GM12892 (cell line): ENCODE measurements around the gene JAK1.
"Not testable (repeated sequence)": the region's sequence is repeated elsewhere in the genome, so short reads cannot be mapped to it uniquely, and the experiment has no call there.

Experiments
- DNase-seq: peaks from one replicate; pipeline ENCODE4 v3.0.0; 2011; ENCODE audit not compliant: insufficient read length
- FAIRE-seq: peaks from 2 replicates; lab custom pipeline; 2011; peaks lifted over from hg19 to GRCh38; lab: Jason Lieb, UNC
- POLR2A ChIP-seq: IDR thresholded peaks from 2 replicates; pipeline ENCODE4 v1.6.1; 2011; ENCODE audit warnings: low read depth, low read length, control low read depth
- POLR2AphosphoS5 ChIP-seq: IDR thresholded peaks from 2 replicates; pipeline ENCODE4 v1.6.1; 2011; ENCODE audit warnings: low read depth, low read length, control low read depth
- TAF1 ChIP-seq: IDR thresholded peaks from 2 replicates; pipeline ENCODE4 v1.6.1; 2011; ENCODE audit warnings: low read depth, mild to moderate bottlenecking, control low read depth, low read length, borderline replicate concordance

The JAK1 gene

GRCh38 chr1:64834734-64835133, 131.6 kb downstream of the JAK1 start:
- DNase-seq (no peak), FAIRE-seq (no peak)
- TF ChIP-seq TAF1: no peak
- no peak for TF ChIP-seq POLR2AphosphoS5
- no peak for TF ChIP-seq POLR2A

- FAIRE-seq (no peak), DNase-seq (no peak)
- no peak for TF ChIP-seq POLR2A
- TF ChIP-seq TAF1: no peak
- no peak for TF ChIP-seq POLR2AphosphoS5
These were observed 136.2 kb downstream of the JAK1 start for GRCh38 chr1:64830030-64830651.

GRCh38 chr1:64829411-64830029, 136.8 kb downstream of the JAK1 start:
- FAIRE-seq (no peak), DNase-seq (no peak)
- no peak for TF ChIP-seq POLR2A
- no peak for TF ChIP-seq POLR2AphosphoS5
- no peak for TF ChIP-seq TAF1

GRCh38 chr1:64828829-64829228, 137.5 kb downstream of the JAK1 start:
- DNase-seq (no peak), FAIRE-seq (peak; percentile 65)
- TF ChIP-seq TAF1: no peak
- TF ChIP-seq POLR2AphosphoS5: no peak
- TF ChIP-seq POLR2A: no peak

- TF ChIP-seq POLR2A: no peak
- no peak for TF ChIP-seq TAF1
- TF ChIP-seq POLR2AphosphoS5: no peak
- no peak for FAIRE-seq
- no peak for DNase-seq
These were observed 139.4 kb downstream of the JAK1 start for GRCh38 chr1:64826991-64827390.

- TF ChIP-seq POLR2A (no peak), TAF1 (no peak), POLR2AphosphoS5 (no peak)
- FAIRE-seq (peak; percentile 90), DNase-seq (no peak)
These were observed 142.5 kb downstream of the JAK1 start for GRCh38 chr1:64823691-64824476.

GRCh38 chr1:64822621-64823020, 143.7 kb downstream of the JAK1 start:
- TF ChIP-seq TAF1: no peak
- no peak for TF ChIP-seq POLR2AphosphoS5
- no peak for TF ChIP-seq POLR2A
- FAIRE-seq: no peak

GRCh38 chr1:64820572-64820971, 145.8 kb downstream of the JAK1 start:
- not testable (repeated sequence) for DNase-seq, FAIRE-seq

More at GRCh38 chr1:64822621-64823020, 143.7 kb downstream of the JAK1 start:
- DNase-seq: no peak

- not testable (repeated sequence) for DNase-seq, FAIRE-seq
These were observed 149.0 kb downstream of the JAK1 start for GRCh38 chr1:64817364-64817763.

GRCh38 chr1:64814427-64814826, 151.9 kb downstream of the JAK1 start:
- FAIRE-seq: no peak
- TF ChIP-seq POLR2A (no peak), POLR2AphosphoS5 (no peak), TAF1 (no peak)

GRCh38 chr1:64811131-64811530, 155.2 kb downstream of the JAK1 start:
- DNase-seq: no peak
- TF ChIP-seq POLR2A: no peak
- no peak for TF ChIP-seq TAF1
- TF ChIP-seq POLR2AphosphoS5: no peak
- no peak for FAIRE-seq

More at GRCh38 chr1:64814427-64814826, 151.9 kb downstream of the JAK1 start:
- DNase-seq: no peak

GRCh38 chr1:64810001-64810400, 156.3 kb downstream of the JAK1 start:
- TF ChIP-seq TAF1 (no peak), POLR2AphosphoS5 (no peak), POLR2A (no peak)
- no peak for FAIRE-seq
- no peak for DNase-seq

GRCh38 chr1:64809309-64809708, 157.0 kb downstream of the JAK1 start:
- DNase-seq: no peak
- no peak for FAIRE-seq

More at GRCh38 chr1:64809309-64809708, 157.0 kb downstream of the JAK1 start:
- no peak for TF ChIP-seq POLR2A
- TF ChIP-seq POLR2AphosphoS5: no peak
- no peak for TF ChIP-seq TAF1
